NOMO-1 (cell line): ENCODE data around the gene PAFAH1B2.
"Not testable (repeated sequence)": the region's sequence is repeated elsewhere in the genome, so short reads cannot be mapped to it uniquely, and the experiment has no call there.

Experiments
- DNase-seq, 2 experiments: peaks; one replicate each; lab custom pipeline; 2025; ENCODE audit not compliant: unreplicated experiment in 2 of 2; lab: John Stamatoyannopoulos, UW

The PAFAH1B2 gene

GRCh38 chr11:117127171-117127901, 16.8 kb upstream of the PAFAH1B2 start:
- DNase-seq: no peak

GRCh38 chr11:117128289-117128688, 15.8 kb upstream of the PAFAH1B2 start:
- DNase-seq: no peak

- not testable (repeated sequence) for DNase-seq
Observed at GRCh38 chr11:117130396-117130795, 13.7 kb upstream of the PAFAH1B2 start.

GRCh38 chr11:117130879-117131278, 13.2 kb upstream of the PAFAH1B2 start:
- no peak for DNase-seq

- DNase-seq: no peak
Observed at GRCh38 chr11:117134431-117134830, 9.7 kb upstream of the PAFAH1B2 start.

GRCh38 chr11:117134979-117135378, 9.1 kb upstream of the PAFAH1B2 start:
- not testable (repeated sequence) for DNase-seq

GRCh38 chr11:117137223-117138086, 6.6 kb upstream of the PAFAH1B2 start:
- DNase-seq: not testable (repeated sequence)

GRCh38 chr11:117143390-117143789, 697 bp upstream of the PAFAH1B2 start:
- DNase-seq: peak in 1 of 2 experiments; percentile 38

GRCh38 chr11:117144477-117145392, 648 bp downstream of the PAFAH1B2 start:
- DNase-seq: peak; percentile 48 to 88

- peak; percentile 39 to 44 for DNase-seq
Observed at GRCh38 chr11:117145393-117145761, 1.3 kb downstream of the PAFAH1B2 start.

GRCh38 chr11:117146521-117146920, 2.4 kb downstream of the PAFAH1B2 start:
- no peak for DNase-seq

- DNase-seq: no peak
Observed at GRCh38 chr11:117152066-117152465, 8.0 kb downstream of the PAFAH1B2 start.

GRCh38 chr11:117154468-117154867, 10.4 kb downstream of the PAFAH1B2 start:
- no peak for DNase-seq

GRCh38 chr11:117157507-117157906, 13.4 kb downstream of the PAFAH1B2 start:
- no peak for DNase-seq

- no peak for DNase-seq
Observed at GRCh38 chr11:117159892-117160291, 15.8 kb downstream of the PAFAH1B2 start.

- DNase-seq: peak in 1 of 2 experiments; percentile 37
Observed at GRCh38 chr11:117160826-117161225, 16.7 kb downstream of the PAFAH1B2 start.

GRCh38 chr11:117166491-117166890, 22.4 kb downstream of the PAFAH1B2 start:
- DNase-seq: no peak

- no peak for DNase-seq
Observed at GRCh38 chr11:117169736-117170135, 25.6 kb downstream of the PAFAH1B2 start.

GRCh38 chr11:117170210-117170609, 26.1 kb downstream of the PAFAH1B2 start:
- no peak for DNase-seq

GRCh38 chr11:117171007-117171403, 26.9 kb downstream of the PAFAH1B2 start:
- DNase-seq: no peak
